OCI-LY1 (cell line): ENCODE results near the gene ERVMER34-1.

Experiments
- H2AFZ ChIP-seq: fragments of 200-600 bp; sonication (generic), shearing (Covaris generic); 2 replicates; pipeline ENCODE4 v1.6.0; 2014; ENCODE audit warnings: antibody characterized with exemption, mild to moderate bottlenecking, low read length
- H3F3A ChIP-seq: fragments of 200-600 bp; sonication (generic), shearing (Covaris generic); 2 replicates; pipeline ENCODE4 v1.6.0; 2014; ENCODE audit warnings: mild to moderate bottlenecking, antibody characterized with exemption, low read length, moderate library complexity; ENCODE audit not compliant: insufficient read depth
- H3K27ac ChIP-seq: fragments of 200-600 bp; sonication (generic); 2 replicates; pipeline ENCODE4 v1.5.1; 2014; ENCODE audit warnings: low read length, mixed run types, mild to moderate bottlenecking, low read depth; ENCODE audit not compliant: poor library complexity, severe bottlenecking
- H3K27me3 ChIP-seq: fragments of 200-600 bp; sonication (generic); 2 replicates; pipeline ENCODE4 v1.6.0; 2014; ENCODE audit warnings: antibody characterized with exemption, mild to moderate bottlenecking, low read length, moderate library complexity; ENCODE audit not compliant: insufficient read depth
- H3K36me3 ChIP-seq: fragments of 200-600 bp; sonication (generic); 2 replicates; pipeline ENCODE4 v1.6.1; 2014; ENCODE audit warnings: mild to moderate bottlenecking, antibody characterized with exemption, low read length, moderate library complexity, mixed read lengths; ENCODE audit not compliant: insufficient read depth
- H3K4me1 ChIP-seq: fragments of 200-600 bp; sonication (generic); 2 replicates; pipeline ENCODE4 v1.5.1; 2014; ENCODE audit warnings: mild to moderate bottlenecking, low read length, moderate library complexity; ENCODE audit not compliant: insufficient read depth, severe bottlenecking
- H3K4me2 ChIP-seq: fragments of 200-600 bp; sonication (generic), shearing (Covaris generic); 2 replicates; pipeline ENCODE4 v1.6.1; 2014; ENCODE audit warnings: low read length
- H3K4me3 ChIP-seq: fragments of 200-600 bp; sonication (generic); 2 replicates; pipeline ENCODE4 v1.5.1; 2014; ENCODE audit warnings: low read length, low read depth, mild to moderate bottlenecking, mixed read lengths; ENCODE audit not compliant: poor library complexity, severe bottlenecking
- H3K79me2 ChIP-seq: fragments of 200-600 bp; shearing (Covaris generic); 2 replicates; pipeline ENCODE4 v1.6.1; 2016; ENCODE audit warnings: mixed run types, low read length, mixed read lengths; ENCODE audit not compliant: insufficient read depth
- H3K9ac ChIP-seq: fragments of 200-600 bp; sonication (generic), shearing (Covaris generic); 2 replicates; pipeline ENCODE4 v1.6.1; 2014; ENCODE audit warnings: mild to moderate bottlenecking, low read length, mixed read lengths
- H3K9me2 ChIP-seq: fragments of 200-600 bp; sonication (generic), shearing (Covaris generic); 2 replicates; pipeline ENCODE4 v1.6.1; 2014; ENCODE audit warnings: low read depth, mild to moderate bottlenecking, low read length, mixed read lengths
- H3K9me3 ChIP-seq: fragments of 200-600 bp; shearing (Covaris generic); 2 replicates; pipeline ENCODE4 v1.6.1; 2014; ENCODE audit warnings: low read length, mixed read lengths
- H4K20me1 ChIP-seq: fragments of 200-600 bp; sonication (generic), shearing (Covaris generic); 2 replicates; pipeline ENCODE4 v1.6.0; 2016; ENCODE audit warnings: mild to moderate bottlenecking, low read length; ENCODE audit not compliant: insufficient read depth
- EZH2 ChIP-seq: fragments of 200-600 bp; sonication (generic), shearing (Covaris generic); IDR thresholded peaks from 2 replicates; pipeline ENCODE4 v1.8.0; 2017; ENCODE audit warnings: borderline replicate concordance, mixed run types, mild to moderate bottlenecking, antibody characterized with exemption, low read length, moderate library complexity, mixed read lengths
- TF ChIP-seq, protein P1 (sequence below): fragments of 200-600 bp; sonication (generic), shearing (Covaris generic); IDR thresholded peaks from 2 replicates; pipeline ENCODE4 v1.5.1; 2017; ENCODE audit warnings: mild to moderate bottlenecking, antibody characterized with exemption, low read length, moderate library complexity, mixed read lengths

The ERVMER34-1 gene

DNA sequence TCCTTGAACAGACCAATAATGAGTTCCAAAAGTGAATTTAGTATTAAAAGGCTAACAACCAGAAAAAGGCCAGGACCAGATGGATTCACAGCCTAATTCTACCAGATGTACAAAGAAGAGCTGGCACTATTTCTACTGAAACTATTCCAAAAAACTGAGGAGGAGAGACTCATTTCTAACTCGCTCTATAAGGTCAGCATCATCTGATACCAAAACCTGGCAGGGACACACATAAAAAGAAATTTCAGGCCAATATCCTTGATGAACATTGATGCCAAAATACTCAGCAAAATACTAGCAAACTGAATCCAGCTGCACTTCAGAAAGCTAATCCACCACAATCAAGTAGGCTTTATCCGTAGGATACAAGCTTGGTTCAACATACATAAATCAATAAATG is 56.3 kb downstream of the ERVMER34-1 start:
- H3K79me2 ChIP-seq = no peaks in the 10 kb centered on the region
- no peak overlapping the region for H3K27ac ChIP-seq
- no peaks in the 10 kb centered on the region for H3K36me3 ChIP-seq
- H3K9me3 ChIP-seq = no peaks in the 10 kb centered on the region
- H3K4me1 ChIP-seq = no peaks in the 10 kb centered on the region
- no peak for TF ChIP-seq EZH2
- TF ChIP-seq, protein P1, sequence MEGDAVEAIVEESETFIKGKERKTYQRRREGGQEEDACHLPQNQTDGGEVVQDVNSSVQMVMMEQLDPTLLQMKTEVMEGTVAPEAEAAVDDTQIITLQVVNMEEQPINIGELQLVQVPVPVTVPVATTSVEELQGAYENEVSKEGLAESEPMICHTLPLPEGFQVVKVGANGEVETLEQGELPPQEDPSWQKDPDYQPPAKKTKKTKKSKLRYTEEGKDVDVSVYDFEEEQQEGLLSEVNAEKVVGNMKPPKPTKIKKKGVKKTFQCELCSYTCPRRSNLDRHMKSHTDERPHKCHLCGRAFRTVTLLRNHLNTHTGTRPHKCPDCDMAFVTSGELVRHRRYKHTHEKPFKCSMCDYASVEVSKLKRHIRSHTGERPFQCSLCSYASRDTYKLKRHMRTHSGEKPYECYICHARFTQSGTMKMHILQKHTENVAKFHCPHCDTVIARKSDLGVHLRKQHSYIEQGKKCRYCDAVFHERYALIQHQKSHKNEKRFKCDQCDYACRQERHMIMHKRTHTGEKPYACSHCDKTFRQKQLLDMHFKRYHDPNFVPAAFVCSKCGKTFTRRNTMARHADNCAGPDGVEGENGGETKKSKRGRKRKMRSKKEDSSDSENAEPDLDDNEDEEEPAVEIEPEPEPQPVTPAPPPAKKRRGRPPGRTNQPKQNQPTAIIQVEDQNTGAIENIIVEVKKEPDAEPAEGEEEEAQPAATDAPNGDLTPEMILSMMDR = no peak
- H3F3A ChIP-seq = no peaks in the 10 kb centered on the region
- H3K4me2 ChIP-seq = no peak overlapping the region
- no peaks in the 10 kb centered on the region for H3K27me3 ChIP-seq
- no peaks in the 10 kb centered on the region for H3K9me2 ChIP-seq
- H3K9ac ChIP-seq = no peak overlapping the region
- H3K4me3 ChIP-seq = no peak overlapping the region
- no peaks in the 10 kb centered on the region for H4K20me1 ChIP-seq
- H2AFZ ChIP-seq = no peak overlapping the region

DNA sequence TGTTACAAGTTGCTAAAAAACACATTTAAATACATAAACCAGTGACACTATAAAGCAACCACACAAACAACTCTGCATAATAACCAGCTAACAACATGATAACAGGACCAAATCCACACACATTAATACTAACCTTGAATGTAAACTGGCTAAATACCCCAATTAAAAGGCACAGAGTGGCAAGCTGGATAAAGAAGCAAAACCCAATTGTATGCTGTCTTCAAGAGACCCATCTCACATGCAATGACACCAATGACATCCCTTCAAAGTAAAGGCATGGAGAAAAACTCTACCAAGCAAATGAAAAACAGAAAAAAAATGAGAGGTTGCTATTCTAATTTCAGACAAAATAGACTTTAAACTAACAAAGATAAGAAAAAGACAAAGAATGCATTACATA is 57.7 kb downstream of the ERVMER34-1 start:
- no peak overlapping the region for H2AFZ ChIP-seq
- no peaks in the 10 kb centered on the region for H3K9me2 ChIP-seq
- no peaks in the 10 kb centered on the region for H3K36me3 ChIP-seq
- H3K79me2 ChIP-seq = no peaks in the 10 kb centered on the region
- no peak for TF ChIP-seq EZH2
- TF ChIP-seq, protein P1 = no peak
- H3K27me3 ChIP-seq = no peaks in the 10 kb centered on the region
- no peaks in the 10 kb centered on the region for H3K9me3 ChIP-seq
- no peak overlapping the region for H3K9ac ChIP-seq
- no peaks in the 10 kb centered on the region for H4K20me1 ChIP-seq
- H3K4me1 ChIP-seq = no peaks in the 10 kb centered on the region
- no peak overlapping the region for H3K4me3 ChIP-seq
- H3K27ac ChIP-seq = no peak overlapping the region
- no peak overlapping the region for H3K4me2 ChIP-seq
- no peaks in the 10 kb centered on the region for H3F3A ChIP-seq
